Gastrocnemius medialis (tissue), 4 donors: ENCODE measurements around the gene CMTM2.

Experiments used
- CTCF ChIP-seq, 5 experiments: fragments of 450-650 bp in 3 of 5; fragments of 200-600 bp in 2 of 5; sonication (generic) in 2 of 5; IDR thresholded peaks in 4 of 5; conservative IDR thresholded peaks in 1 of 5; 1 replicate in 4 of 5; 2 replicates in 1 of 5; pipeline ENCODE4 v1.5.1; 2016 to 2019; ENCODE audit warnings: antibody characterized with exemption in 5 of 5, mild to moderate bottlenecking in 3 of 5, moderate library complexity in 3 of 5
- POLR2A ChIP-seq, 2 donors: fragments of 450-650 bp; IDR thresholded peaks; one replicate each; pipeline ENCODE4 v1.6.1; 2017; ENCODE audit warnings: antibody characterized with exemption in 2 of 2, mild to moderate bottlenecking in 2 of 2, moderate library complexity in 2 of 2

GRCh38 chr16:66598111-66598510 is 18.8 kb downstream of the CMTM2 start:
- TF ChIP-seq POLR2A (IDR thresholded peaks at IDR 0.05) = no peak
- no peak for TF ChIP-seq CTCF (IDR thresholded peaks at IDR 0.05 in 4 of 5, conservative IDR thresholded peaks at IDR 0.05 in 1 of 5)
